GM19099 (cell line): ENCODE measurements around the gene KDM5B.

Source experiments
- POLR2A ChIP-seq: IDR thresholded peaks from 3 replicates; pipeline ENCODE4 v1.6.1; 2011; ENCODE audit warnings: low read depth; ENCODE audit not compliant: insufficient read length; ENCODE audit errors: extremely low read depth

Gene KDM5B

DNA sequence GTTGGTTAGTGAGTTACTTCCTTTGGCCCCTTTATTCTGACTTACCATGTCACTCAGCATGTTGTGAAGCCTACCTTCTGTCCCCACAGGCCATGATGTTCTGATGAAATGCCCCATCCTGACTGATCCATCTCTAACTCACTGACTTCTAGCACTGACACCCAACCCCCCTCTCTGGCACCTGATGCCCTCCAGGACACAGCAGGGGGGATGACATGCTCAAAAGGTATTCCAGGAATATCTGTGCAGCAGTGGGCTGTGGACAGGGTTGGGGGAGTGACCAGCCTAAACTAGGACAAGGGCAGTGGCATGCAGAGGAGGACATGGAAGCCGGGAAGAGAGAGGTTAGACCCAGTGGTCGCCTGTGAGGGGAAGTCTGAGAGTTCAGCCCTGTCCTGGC, 123.5 kb downstream of the KDM5B start:
- TF ChIP-seq POLR2A, result no peak

DNA sequence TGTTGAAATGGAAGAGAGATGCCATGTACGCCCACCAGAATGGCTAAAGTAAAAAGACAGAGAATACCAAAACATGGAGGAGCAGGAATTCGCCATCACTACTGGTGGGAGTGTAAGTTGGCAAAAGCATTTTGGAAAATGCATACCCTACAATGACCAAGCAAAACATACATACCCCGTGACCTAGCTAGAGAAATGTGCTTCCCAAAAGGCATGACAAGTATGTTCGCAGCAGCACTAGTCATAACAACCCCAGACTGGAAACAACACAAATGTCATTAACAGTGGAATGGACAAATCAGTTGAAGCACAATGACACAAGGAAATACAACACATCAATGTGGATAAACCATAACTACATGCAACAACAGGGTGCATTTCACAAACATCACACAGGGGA, 125.2 kb downstream of the KDM5B start:
- no peak for TF ChIP-seq POLR2A

DNA sequence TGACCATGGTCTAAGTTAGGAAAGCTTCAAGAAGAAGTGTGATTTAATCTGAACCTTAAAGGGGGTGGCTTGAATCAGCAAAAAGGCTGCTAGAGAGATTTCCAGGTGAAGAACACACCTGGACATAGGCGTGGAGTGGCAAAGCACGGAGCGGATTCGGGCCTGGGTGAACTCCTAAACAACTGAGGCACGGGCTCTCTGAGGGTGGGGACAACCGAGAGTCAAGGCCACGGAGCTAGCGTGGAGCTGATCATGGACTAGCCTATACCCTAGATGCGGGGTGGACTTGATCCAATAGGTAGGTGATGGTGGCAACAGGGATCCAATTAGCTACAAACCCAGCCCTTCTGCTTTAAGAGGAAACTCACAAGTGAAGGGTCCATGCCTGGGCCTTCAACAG, 125.7 kb downstream of the KDM5B start:
- TF ChIP-seq POLR2A, result no peak

GRCh38 chr1:202681736-202682420, 126.3 kb downstream of the KDM5B start:
- no peak for TF ChIP-seq POLR2A

DNA sequence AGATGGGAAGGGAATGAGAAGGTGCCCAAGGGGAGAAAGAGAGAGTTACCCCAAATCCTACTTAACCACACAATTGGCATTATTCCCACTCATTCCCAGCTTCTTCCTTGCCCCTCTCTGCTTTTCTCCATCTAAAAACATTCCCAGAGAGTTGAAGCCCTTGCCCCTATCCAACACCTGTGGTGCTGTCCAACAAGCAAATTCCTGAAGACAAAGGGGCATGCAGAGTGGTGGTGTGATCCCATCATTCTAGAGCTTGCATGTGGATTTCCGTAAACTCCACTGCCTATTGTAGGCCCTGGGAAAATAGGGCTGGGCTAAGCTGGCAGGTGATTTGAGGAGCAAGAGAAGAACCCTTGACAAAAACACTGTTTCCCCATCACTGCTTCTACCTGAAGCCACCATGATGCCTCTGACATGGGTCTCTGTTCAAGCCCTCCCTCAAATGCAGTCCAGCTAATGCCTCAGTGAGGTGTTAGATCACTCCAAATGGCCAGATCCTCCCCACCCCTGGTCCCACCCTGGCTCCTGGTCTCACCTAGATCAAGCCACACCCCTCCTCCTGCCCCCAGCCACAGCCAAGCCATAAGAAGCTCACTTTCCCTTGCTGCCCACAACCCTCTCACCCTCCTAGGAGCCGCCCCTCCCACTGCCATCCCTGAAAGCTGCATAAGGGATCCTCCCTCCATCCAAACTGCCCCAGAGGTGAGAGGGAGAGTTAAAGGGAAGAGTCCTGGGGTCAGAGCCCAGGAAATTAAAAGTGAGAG, 127.5 kb downstream of the KDM5B start:
- TF ChIP-seq POLR2A, result no peak

DNA sequence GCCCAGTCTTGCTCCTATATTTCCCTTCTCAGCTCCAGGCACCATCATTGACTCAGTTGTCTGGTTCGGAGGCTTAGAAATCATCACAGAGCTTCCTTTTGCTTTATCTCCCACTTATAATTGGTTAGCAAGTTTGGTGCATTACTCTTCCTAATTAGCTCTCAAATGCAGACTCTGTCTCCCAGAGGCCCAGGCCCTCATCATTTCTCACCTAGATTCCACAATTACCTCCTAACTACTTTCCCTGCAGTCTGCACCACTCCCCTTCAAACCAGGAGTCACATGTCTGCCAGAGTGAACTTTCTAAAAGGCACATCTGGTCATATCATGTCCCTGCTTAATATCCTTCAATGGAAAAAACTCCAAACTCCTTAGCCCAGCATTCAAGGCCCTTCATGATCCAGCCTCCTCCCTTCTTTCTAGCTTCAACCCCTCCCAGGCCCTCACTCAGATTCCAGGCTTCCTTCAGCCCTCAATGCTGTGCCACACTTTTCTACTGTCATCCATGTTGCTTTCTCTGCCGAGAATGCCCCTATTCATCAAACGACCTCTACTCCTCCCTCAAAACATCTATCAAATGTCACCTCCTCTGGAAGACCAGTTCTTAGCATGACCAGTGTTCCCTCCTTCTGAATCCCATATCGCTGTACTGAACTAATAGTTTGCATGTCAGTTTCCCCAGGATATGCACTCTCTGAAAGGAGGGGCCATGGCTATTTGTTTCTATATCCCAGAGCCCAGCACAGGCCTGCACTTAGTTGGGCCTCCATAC, 128.6 kb downstream of the KDM5B start:
- no peak for TF ChIP-seq POLR2A

GRCh38 chr1:202677433-202677832, 130.8 kb downstream of the KDM5B start:
- TF ChIP-seq POLR2A, result no peak
